HG02623 (cell line): ENCODE data around the gene MPEG1.

Source experiments
- ATAC-seq: cut with Tn5 transposase; IDR thresholded peaks from one replicate; pipeline ENCODE4 v1.9.1; 2021; ENCODE audit warnings: moderate library complexity; ENCODE audit not compliant: unreplicated experiment

Gene MPEG1, protein sequence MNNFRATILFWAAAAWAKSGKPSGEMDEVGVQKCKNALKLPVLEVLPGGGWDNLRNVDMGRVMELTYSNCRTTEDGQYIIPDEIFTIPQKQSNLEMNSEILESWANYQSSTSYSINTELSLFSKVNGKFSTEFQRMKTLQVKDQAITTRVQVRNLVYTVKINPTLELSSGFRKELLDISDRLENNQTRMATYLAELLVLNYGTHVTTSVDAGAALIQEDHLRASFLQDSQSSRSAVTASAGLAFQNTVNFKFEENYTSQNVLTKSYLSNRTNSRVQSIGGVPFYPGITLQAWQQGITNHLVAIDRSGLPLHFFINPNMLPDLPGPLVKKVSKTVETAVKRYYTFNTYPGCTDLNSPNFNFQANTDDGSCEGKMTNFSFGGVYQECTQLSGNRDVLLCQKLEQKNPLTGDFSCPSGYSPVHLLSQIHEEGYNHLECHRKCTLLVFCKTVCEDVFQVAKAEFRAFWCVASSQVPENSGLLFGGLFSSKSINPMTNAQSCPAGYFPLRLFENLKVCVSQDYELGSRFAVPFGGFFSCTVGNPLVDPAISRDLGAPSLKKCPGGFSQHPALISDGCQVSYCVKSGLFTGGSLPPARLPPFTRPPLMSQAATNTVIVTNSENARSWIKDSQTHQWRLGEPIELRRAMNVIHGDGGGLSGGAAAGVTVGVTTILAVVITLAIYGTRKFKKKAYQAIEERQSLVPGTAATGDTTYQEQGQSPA

DNA sequence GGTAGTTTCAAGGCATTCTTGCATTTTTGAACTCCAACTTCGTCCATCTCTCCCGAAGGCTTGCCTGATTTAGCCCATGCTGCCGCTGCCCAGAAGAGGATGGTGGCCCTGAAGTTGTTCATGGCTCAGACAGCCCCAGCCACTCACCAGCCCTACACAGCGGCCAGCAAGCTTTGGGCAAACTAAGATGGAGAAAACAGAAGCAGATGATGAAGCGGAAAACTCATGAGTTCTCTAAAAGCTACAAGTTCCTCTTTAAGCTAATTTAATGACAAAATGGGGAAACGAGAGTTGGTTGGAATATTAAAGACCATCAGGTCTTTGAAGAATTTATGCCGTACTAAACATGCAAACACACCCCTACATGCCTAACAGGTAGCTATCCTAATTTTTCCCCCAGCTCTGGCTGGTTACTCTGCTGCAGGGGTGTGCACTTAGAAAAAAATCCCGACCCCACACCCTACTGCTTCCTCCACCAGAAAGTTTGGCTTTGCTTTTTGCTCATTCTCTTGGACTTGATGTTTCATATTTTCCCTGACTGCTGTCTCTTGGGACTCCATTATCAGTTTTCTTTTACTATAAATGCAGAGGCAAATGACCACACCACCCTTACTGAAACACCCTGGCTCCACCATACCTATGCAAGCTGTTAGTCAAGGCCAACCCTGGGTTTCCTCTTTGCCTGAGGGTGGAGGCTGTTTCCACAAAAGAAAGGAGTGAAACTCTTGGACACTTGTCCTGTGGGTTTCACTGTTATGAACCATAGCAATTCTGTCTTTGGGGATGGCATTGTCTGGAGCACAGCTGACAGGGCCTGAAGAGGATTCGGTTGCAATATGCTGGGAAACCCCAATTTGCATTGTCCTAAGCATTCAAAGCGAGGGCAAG lies at the start of gene MPEG1:
MPEG1 (minus strand) TSS at position 184 of the 888 bp plus-strand sequence; CDS start at position 122, 62 bp downstream.
- ATAC-seq, result no peak

DNA sequence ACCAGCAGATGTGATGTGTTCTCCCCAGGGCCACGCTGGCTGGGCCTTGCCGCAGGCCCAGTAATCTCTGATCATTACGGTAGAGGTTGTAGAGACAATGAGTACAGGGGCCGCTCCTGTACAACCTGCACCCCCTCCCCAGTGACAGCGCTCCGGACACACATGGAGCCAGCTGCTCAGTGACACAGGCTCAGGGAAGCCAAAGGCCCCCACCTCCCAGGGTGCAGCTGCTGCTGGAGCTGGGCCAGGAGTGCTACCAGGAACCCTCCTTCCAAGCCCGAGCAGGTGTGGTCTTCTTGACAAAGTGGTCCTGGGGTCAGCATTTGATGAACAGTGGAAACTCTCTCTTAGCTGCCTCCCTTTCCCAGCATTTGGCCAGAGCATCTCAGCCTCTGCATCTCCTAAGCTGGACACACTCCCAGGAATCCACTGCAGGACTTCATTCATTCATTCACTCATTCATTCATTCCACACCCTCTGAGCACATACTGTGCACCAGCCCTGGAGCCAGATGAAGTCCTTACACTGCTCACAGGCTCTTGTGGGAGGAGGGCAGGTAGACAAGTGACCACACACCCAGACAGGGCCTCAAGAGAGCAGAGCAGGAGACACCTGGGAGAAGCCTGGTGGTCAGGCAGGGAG lies 49.6 kb upstream of the MPEG1 start:
- no peak for ATAC-seq

DNA sequence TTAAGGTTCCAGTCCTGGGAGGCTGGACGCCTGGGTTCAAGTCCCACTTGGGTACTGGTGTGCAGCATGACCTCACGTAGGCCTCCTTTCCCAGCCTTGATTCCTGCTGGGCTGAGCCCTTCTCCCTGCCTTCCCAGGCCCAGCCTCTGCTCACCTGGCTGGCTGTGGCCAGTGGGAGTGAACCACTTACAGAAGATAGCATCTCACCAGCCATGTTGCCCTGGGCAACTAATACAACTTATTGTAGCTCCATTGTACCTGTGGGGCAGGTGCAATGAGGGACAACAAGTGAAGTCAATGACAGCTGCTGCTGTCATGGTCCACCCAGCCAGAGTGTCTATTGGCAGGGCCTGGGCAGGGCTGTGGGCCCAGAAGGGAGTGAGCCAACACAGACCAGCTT lies 48.4 kb upstream of the MPEG1 start:
- ATAC-seq, result no peak

DNA sequence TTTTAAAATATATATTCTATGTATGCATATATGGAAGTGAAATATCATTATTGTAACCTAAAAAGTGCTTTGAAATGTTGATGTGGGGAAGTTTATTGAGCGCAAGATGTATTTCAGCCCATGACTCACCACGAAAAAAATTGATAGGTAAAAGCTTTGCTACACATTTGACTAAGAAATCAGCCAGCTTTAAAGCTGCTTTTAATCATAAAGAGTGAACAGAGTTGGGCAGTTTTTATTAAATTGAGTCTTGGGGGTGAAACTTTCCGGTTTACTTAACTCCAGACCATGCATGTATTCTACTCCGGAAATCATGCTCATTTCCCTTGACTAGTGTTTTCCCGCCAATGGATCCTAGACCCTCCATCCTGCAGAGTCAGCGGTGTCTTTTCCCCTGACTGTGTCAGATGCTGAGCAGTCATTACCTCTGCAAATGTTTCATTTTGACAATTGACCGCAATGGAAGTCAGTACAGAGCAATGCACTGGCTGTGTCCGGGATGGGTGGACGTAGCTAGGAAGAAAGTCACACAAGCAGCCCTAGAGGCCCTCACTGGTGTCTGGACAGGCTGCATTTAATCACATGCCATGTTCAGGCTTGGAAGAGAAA lies 47.2 kb upstream of the MPEG1 start:
- ATAC-seq, result peak; percentile 37

DNA sequence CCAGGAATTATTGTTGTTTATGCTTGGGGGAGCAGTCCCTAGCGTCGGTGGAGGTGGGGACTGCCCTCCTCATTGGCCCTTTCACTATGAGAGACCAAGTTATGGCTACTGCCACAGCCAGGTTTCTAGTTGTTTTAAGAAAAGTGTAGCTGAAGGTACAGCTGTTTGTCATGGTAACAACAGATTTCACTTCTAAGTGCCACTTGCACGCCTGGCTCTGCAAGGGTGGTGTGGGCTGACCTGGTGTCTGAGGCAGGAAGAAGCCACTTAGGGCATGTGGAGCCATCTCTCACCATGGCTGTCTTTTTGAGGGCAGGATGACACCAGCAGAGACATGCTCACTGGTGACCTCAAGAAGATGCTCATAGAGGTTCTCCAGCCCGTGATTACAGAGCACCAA lies 46.3 kb upstream of the MPEG1 start:
- no peak for ATAC-seq

DNA sequence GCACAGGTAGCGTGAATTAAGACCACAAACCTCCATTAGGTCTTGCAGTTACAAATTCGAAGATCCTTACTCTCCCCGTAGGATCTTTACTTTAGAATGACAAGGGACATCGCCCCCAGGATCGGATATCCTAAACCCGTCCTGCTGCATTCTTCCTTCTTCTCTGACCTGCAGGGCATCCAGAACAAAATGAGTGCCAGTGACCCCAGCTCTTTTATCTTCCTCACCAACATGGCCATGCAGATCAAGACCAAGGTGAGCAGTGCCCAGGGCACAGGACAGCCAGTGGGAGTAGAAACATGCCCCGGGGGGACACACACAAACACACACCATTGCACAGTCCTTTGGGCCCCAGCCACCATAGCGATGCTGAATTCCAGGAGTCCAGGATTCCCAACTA lies 42.6 kb upstream of the MPEG1 start:
- ATAC-seq, result no peak

DNA sequence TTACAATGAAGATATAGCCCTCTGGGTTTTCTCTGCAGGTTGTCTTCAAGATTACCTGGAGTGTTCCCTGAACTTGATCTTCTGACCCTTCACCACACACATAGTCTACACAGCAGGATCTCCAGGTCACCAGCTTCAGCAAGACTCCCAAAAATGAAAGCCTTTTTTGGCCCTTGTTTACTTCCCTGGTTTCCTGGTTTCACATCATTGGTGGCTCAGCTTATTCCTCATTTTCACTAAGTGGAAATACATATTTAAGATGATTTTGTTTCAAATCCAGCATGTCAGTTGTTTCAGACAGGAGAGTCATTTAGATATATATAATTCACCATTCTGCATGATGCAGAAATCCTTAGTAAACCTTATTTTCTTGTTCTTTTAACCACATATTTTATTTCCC lies 41.6 kb upstream of the MPEG1 start:
- ATAC-seq, result no peak

DNA sequence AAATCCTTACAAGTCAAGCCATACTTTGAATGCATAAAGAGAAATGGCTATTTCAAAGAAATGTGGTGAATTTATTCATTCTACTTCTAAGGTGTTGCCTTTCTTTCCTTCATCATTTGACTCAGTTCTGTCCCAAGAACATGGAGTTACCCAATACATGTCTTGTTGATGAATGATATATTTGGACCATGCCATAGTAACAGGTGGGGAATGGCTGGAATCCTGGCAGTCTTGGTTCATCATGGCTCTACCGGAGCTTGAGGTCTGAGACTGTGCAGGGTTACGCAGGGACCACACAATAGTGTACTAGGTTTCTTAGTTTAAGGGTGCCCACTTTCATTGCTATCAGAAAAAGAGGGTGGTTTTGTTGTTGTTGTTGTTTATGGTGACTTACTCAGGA lies 40.3 kb upstream of the MPEG1 start:
- ATAC-seq, result no peak

DNA sequence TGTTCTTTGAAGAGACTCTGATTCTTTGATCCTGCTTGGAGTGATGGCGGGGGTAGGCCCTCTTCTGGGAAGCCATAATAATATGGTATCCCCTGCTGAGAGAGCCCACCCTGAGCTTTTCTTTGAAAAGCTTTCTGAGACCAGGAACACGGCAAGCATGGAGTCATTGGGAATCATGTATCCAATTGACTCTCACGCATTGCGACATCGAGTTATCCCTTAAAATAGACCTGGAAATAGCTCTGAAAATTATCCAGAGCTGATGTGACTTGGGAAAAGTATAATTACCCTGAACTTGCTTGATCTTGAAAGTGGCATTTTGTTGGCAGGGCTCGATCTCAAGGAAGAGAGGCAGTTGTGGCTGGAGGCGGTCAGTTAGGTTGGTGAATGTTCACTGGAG lies 36.8 kb upstream of the MPEG1 start:
- no peak for ATAC-seq

DNA sequence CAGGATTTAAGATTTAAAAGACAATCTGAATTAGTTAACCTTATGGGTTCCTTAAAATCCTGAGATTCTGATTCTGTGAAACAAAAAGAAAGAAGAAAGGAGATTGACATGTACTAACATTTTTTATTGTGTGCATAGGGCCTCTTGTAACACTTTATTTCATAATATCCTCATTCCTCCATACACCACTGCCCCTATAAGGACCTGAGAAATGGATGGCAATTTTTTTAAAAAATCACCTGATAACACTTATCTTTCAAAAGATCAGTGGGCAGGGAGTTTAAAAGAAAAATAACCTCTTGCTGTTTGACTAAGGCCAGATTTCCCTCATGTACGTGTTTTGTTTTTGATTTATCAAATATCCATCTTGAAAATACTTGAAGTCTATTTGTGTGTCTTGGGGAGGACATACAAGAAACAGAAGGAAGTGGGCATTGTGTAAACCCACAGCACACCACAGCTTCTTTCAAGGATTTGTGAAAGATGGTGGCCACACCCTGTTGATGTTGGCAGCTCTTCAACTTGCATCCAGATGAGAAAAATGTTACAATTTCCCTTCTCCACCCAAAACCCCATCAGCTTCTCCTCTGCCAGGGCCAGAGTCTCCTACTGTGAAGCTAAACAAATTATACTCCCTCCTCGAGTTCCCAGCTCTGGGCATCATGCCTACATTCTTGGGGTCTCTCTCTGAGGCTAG lies 35.0 kb upstream of the MPEG1 start:
- ATAC-seq, result no peak

DNA sequence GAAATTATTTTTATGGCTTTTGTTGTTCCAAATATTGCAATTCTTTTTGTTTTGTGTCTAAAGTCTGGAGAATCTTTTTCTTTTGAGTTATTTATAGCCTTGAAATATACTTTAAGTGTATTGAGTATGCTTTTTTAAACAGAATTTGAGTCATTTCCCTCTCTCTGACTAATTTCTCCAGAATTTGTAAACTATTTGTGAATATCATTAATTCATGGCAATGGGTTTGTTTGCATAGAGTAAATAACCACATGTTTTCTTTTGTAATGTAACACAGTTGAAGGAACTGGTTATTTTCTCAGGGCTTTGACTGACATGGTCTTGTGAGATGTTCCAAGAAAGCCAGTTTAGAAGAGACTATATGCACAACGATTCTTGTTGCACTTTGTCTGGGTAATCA lies 30.9 kb upstream of the MPEG1 start:
- no peak for ATAC-seq

DNA sequence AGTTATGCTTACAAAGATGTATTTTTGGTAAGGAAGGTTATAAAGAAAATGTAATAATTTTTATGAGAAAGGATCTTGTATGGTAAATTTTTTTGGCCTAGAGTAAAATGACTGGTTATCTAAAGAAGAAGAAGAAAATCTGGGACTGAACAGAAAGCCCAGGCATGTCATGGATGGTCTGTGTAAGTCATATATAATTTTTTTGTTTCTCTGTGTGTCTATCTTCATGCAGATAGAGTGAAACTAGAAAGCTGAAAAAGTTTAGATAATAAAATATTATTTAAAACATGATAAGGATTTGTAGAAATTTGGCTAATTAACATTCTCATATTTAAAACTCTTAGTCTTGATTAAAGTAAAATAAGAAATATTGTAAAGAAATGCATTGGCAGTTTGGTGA lies 27.6 kb upstream of the MPEG1 start:
- no peak for ATAC-seq

DNA sequence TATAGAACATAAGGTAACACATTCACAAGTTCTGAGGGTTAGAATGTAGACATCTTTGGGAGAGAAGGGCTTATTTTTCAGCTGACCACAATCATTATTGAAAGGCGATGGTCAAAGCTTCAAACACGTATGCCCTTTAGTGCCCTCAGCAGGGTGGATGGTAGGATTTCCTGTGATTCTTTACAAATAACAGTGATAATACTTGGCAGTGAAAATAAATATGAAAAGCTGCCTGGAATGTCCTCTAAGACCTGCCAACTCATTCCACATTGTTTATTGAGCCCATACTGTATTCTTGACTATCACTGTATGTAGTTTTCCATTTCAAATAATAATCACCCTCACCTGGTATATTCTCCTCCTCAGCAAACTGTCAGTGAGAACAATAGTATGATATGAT lies 13.7 kb upstream of the MPEG1 start:
- no peak for ATAC-seq

DNA sequence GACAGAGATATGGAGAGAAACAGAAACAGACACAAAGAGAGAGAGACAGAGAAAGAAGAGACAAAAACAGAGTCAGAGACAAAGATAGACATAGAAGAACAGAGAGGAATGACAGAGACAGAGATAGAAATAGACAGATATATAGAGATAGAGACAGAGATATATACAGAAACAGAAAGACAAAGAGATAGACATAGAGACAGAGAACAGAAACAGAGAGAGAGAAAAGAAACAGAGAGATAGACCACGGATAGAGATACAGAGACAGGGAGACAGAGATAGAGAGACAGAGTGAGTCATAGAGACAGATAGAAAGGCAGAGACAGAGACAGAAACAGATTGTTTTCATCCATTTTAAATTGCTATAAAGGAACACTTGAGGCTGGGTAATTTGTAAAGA lies 12.3 kb upstream of the MPEG1 start:
- peak; percentile 65 for ATAC-seq

DNA sequence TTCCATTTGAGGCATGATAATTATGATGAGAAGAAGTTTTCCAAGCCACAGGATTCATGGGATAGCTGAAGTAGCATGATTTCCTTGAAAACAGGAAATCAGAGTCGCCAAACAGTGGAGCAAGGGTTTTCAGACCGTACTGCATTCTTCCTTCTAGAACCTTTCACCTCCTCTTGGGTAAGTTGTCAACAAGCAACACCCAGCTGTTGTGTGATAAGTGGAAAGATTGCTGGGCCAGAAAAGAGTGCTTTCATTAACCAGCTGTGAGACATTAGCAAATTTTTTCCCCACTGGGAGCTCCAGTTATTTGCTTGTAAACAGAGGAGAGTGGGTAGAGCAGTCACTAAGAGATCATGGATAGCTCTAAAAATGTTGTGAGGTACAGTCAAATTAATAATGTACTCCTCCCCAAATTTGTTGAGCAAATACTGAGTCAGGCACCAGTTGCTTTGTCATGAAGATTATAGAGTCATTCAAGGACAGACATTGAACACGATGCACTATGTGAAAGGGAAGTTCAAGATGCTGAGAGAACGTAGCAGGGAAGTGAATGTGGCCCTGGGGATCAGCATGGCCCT lies 11.7 kb upstream of the MPEG1 start:
- ATAC-seq, result peak; percentile 37

DNA sequence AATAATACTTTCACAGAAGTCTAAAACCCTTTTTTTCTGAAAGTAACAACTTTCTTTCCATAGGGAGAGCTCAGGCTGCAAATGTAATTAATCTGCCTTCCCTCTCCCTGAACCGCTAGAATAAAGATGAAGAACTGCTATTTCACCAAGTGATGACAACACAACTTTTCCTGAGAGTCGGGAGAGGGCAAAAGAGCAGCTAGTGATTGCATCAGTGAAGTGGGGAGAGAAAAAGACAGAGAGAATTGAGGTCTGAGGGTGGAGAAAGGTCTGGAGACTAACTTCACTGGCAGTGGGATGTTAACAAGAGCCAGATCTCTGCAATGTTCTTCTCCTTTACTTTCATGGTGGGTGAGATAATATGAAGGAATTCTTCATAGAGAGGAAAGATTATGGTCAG lies 10.9 kb upstream of the MPEG1 start:
- ATAC-seq, result no peak

DNA sequence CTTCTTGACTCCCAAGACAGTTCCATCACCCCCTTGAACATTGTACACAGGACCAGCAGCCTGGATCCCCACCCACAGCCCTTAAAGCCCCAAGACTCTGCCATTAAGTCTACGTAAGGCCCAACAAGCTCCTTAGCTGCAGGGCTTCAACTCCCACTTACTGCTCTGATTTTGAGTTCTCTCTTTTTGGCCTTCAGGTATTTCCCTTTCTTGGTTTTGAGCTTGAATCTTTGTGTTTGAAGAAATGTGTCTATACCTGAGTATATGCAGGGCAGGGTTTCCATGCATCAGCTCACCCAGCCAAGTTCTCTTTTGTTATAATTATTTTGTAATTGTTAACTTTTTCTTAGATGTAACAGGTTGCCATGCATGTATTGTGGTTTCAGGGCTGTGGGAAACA lies 10.4 kb upstream of the MPEG1 start:
- ATAC-seq, result no peak

DNA sequence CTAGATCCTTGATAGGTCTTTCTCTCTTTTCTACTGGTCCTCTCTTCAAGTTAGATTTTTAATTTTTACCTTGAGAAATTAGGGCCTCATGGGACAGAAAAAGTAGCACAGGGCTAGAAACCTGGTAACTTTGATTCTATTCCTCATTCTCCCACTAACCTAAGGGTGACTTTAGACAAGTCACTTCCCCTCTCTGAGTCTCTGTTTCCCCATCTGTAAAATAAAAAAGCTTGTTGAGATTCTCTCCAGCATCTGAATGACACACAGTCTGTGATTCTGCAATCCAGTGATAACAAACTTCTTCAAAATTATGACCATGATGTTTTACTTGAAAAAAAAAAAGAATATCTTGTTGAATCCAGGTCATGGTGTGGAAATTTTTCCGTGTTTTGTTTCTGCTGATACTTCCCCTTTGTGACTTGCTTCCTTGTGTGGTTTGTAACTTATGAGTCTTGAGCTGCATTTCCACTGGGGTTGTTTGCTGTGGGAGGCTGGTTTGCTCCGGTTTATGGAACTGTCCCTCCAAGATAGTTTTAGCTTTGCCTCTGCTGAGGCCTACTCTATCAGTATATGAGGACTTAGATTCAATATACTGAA lies 9.8 kb upstream of the MPEG1 start:
- ATAC-seq, result no peak

DNA sequence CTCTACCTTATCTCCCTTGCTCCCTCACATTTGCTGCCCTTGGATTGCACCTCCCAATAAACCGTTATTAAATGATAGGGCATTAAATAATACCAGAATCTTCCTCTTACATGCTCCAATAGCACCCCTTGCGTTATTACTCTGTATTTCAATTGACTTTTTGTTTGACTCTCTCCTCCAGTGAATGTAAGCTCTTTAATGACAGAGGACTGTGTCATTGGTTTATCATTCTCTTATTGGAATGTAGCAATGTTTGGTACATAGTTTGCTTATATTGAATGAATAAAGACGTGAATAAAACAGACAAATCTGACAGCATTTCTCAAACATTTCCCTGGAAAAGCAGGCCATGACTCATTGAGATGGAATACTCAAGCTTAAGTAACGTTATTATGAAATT lies 8.7 kb upstream of the MPEG1 start:
- ATAC-seq, result no peak
